Esophagus squamous epithelium (tissue), 4 donors: ENCODE measurements around the gene PLPPR2.

Source experiments
- CTCF ChIP-seq, 6 experiments: fragments of 450-650 bp in 4 of 6; fragments of 200-600 bp in 2 of 6; sonication (generic) in 2 of 6; IDR thresholded peaks; one replicate each; pipeline ENCODE4 v1.5.1; 2016 to 2019; ENCODE audit warnings: antibody characterized with exemption in 6 of 6, mild to moderate bottlenecking in 4 of 6, moderate library complexity in 4 of 6
- POLR2A ChIP-seq, 4 donors: fragments of 450-650 bp; IDR thresholded peaks; one replicate each; pipeline ENCODE4 v1.6.1; 2017; ENCODE audit warnings: antibody characterized with exemption in 4 of 4, mild to moderate bottlenecking in 4 of 4, moderate library complexity in 3 of 4

GRCh38 chr19:11364935-11365334 lies 9.7 kb downstream of the PLPPR2 start:
- TF ChIP-seq CTCF (IDR thresholded peaks at IDR 0.05) (no peak), POLR2A (IDR thresholded peaks at IDR 0.05) (no peak)
